ENCODE data around the gene RNF11. TPM values are rescaled to one million over a fixed set of nuclear protein-coding genes. Genes with fewer than 3 reads are reported as not detected.

The RNF11 gene
- total and polyA plus RNA-seq, 7 donors = 64.3 to 137 (median 107) TPM

- intact Hi-C loops (cut with DNase I) = loop anchor here in 1 of 2 donors (5.0 kb wide), 1 partner anchor 60 kb away; no protein-coding TSS in a partner anchor
- Histone ChIP-seq H3K4me3 (peak overlapping the region; percentile 96), H3K36me3 (ENCODE audit: insufficient read depth in 1 of 2, low read depth in 1 of 2) (no peaks in the 10 kb centered on the region), H3K9me3 (no peaks in the 10 kb centered on the region), H3K27me3 (ENCODE audit: insufficient read depth in 3 of 3, low read length in 2 of 3) (no peaks in the 10 kb centered on the region), H3K27ac (peak overlapping the region; percentile 97), H3K4me1 (peaks cover 42% of the 10 kb centered on the region)
- ATAC-seq = no peak
- WGBS, 3 donors = 1 to 2% (median 2%) methylated on average over 9 of the region's 9 CpGs
- DNase-seq = no peak
- TF ChIP-seq, protein P1, sequence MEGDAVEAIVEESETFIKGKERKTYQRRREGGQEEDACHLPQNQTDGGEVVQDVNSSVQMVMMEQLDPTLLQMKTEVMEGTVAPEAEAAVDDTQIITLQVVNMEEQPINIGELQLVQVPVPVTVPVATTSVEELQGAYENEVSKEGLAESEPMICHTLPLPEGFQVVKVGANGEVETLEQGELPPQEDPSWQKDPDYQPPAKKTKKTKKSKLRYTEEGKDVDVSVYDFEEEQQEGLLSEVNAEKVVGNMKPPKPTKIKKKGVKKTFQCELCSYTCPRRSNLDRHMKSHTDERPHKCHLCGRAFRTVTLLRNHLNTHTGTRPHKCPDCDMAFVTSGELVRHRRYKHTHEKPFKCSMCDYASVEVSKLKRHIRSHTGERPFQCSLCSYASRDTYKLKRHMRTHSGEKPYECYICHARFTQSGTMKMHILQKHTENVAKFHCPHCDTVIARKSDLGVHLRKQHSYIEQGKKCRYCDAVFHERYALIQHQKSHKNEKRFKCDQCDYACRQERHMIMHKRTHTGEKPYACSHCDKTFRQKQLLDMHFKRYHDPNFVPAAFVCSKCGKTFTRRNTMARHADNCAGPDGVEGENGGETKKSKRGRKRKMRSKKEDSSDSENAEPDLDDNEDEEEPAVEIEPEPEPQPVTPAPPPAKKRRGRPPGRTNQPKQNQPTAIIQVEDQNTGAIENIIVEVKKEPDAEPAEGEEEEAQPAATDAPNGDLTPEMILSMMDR (IDR thresholded peaks at IDR 0.05) = no peak
Observed at GRCh38 chr1:51237351-51238033, 1.4 kb downstream of the RNF11 start.

DNA sequence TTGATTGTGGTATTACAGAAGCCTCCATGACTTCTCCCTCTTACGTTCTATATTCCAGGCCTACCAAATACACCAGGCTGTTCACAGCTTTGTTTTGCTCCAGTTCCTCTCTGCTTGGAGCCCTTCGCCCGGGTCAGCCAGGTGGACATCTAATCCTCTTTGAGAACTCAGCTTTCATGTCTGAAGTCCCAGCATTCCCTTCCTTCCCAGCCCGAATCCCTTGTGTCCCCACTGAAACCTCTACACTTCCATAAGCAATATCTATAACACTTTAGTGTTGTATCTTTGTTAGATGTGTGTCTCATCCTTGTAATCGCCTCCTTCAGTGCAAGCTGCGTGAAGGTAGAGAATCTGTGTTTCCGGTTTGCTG is 1.9 kb downstream of the RNF11 start:
- ATAC-seq = no peak
- intact Hi-C loops (cut with DNase I) = loop anchor here in 1 of 2 donors (5.0 kb wide), 1 partner anchor 59 kb away; no protein-coding TSS in a partner anchor

GRCh38 chr1:51240084-51240483 is 4.0 kb downstream of the RNF11 start:
- TF ChIP-seq, protein P1 (IDR thresholded peaks at IDR 0.05) = no peak
- Histone ChIP-seq H3K9me3 (no peaks in the 10 kb centered on the region), H3K4me1 (peaks cover 53% of the 10 kb centered on the region), H3K27ac (peak overlapping the region; percentile 59), H3K36me3 (ENCODE audit: insufficient read depth in 1 of 2, low read depth in 1 of 2) (no peaks in the 10 kb centered on the region), H3K4me3 (peak overlapping the region; percentile 12), H3K27me3 (ENCODE audit: insufficient read depth in 3 of 3, low read length in 2 of 3) (no peaks in the 10 kb centered on the region)
- no peak for ATAC-seq
- DNase-seq = no peak
- intact Hi-C loops (cut with DNase I) = no loop called here
- WGBS, 3 donors = 22 to 40% (median 34%) methylated on average over 2 of the region's 2 CpGs

More for the DNA sequence above, 1.9 kb downstream of the RNF11 start:
- peak overlapping the region; percentile 96 for H3K4me3 ChIP-seq
- peaks cover 47% of the 10 kb centered on the region for H3K4me1 ChIP-seq
- TF ChIP-seq, protein P1 (IDR thresholded peaks at IDR 0.05) = no peak
- no peaks in the 10 kb centered on the region for H3K36me3 ChIP-seq (ENCODE audit: insufficient read depth in 1 of 2, low read depth in 1 of 2)
- no peaks in the 10 kb centered on the region for H3K27me3 ChIP-seq (ENCODE audit: insufficient read depth in 3 of 3, low read length in 2 of 3)
- no peaks in the 10 kb centered on the region for H3K9me3 ChIP-seq
- DNase-seq = no peak
- H3K27ac ChIP-seq = peak overlapping the region; percentile 97
- 6 to 10% (median 9%) methylated on average over 7 of the region's 7 CpGs for WGBS, 3 donors

GRCh38 chr1:51241119-51241518 is 5.0 kb downstream of the RNF11 start:
- TF ChIP-seq, protein P1 (IDR thresholded peaks at IDR 0.05) = no peak
- Histone ChIP-seq H3K4me1 (peaks cover 57% of the 10 kb centered on the region), H3K27me3 (ENCODE audit: insufficient read depth in 3 of 3, low read length in 2 of 3) (no peaks in the 10 kb centered on the region), H3K36me3 (ENCODE audit: insufficient read depth in 1 of 2, low read depth in 1 of 2) (no peaks in the 10 kb centered on the region), H3K4me3 (no peak overlapping the region), H3K9me3 (no peaks in the 10 kb centered on the region), H3K27ac (peak overlapping the region; percentile 59)
- no peak for ATAC-seq
- intact Hi-C loops (cut with DNase I) = no loop called here
- WGBS, 3 donors = 31 to 47% (median 46%) methylated on average over 1 of the region's 1 CpG
- no peak for DNase-seq
